Vagina (tissue), 2 donors: ENCODE data around the gene NUP107. TPM values are rescaled to one million over a fixed set of nuclear protein-coding genes. Genes with fewer than 3 reads are reported as not detected.

ENCODE experiments used
- DNase-seq, 2 donors: peaks; one replicate each; pipeline ENCODE4 v3.0.0-alpha.2; 2017; ENCODE audit errors: extremely low spot score in 2 of 2
- H3K27ac ChIP-seq: fragments of 200-600 bp; sonication (generic); one replicate; pipeline ENCODE4 v1.5.1; 2019
- H3K27me3 ChIP-seq: fragments of 200-600 bp; sonication (generic); one replicate; pipeline ENCODE4 v1.5.1; 2019
- H3K36me3 ChIP-seq, 2 donors: fragments of 200-600 bp; sonication (generic); one replicate each; pipeline ENCODE4 v1.5.1; 2017 to 2019
- H3K4me1 ChIP-seq: fragments of 200-600 bp; sonication (generic); one replicate; pipeline ENCODE4 v1.5.1; 2019
- H3K4me3 ChIP-seq, 2 donors: fragments of 200-600 bp; sonication (generic); 1 replicate in 1 of 2; 2 replicates in 1 of 2; pipeline ENCODE4 v1.5.1; 2016 to 2019
- H3K9me3 ChIP-seq: fragments of 200-600 bp; sonication (generic); one replicate; pipeline ENCODE4 v1.5.1; 2019
- POLR2A ChIP-seq, 2 donors: fragments of 450-650 bp; IDR thresholded peaks; one replicate each; pipeline ENCODE4 v1.6.1; 2017; ENCODE audit warnings: antibody characterized with exemption in 2 of 2, mild to moderate bottlenecking in 2 of 2, moderate library complexity in 2 of 2
- POLR2AphosphoS5 ChIP-seq, 2 donors: sonication (generic); formaldehyde crosslinking; IDR thresholded peaks; one replicate each; pipeline ENCODE4 v1.9.0; 2017; ENCODE audit warnings: antibody characterized with exemption in 2 of 2, mild to moderate bottlenecking in 2 of 2, low read depth in 1 of 2; ENCODE audit not compliant: insufficient read depth in 1 of 2
- intact Hi-C: fragments of 100-400 bp; cut with DNase I; formaldehyde crosslinking; loops from one replicate; pipeline ENCODE4 v1.15.1; 2023
- total RNA-seq: library from RNA; depleted of rRNA; stranded (reverse); fragments of >200 nt; gene quantifications from one replicate; pipeline ENCODE4 v1.2.3, GENCODE V29; 2016
- TF ChIP-seq, protein P1 (sequence below), 3 experiments: fragments of 450-650 bp in 2 of 3; fragments of 200-600 bp in 1 of 3; sonication (generic) in 1 of 3; IDR thresholded peaks; one replicate each; pipeline ENCODE4 v1.5.1; 2017 to 2019; ENCODE audit warnings: antibody characterized with exemption in 3 of 3, mild to moderate bottlenecking in 2 of 3, moderate library complexity in 2 of 3

NUP107 gene
- total RNA-seq, 1 donor from 2014 or later = 42.5 TPM

DNA sequence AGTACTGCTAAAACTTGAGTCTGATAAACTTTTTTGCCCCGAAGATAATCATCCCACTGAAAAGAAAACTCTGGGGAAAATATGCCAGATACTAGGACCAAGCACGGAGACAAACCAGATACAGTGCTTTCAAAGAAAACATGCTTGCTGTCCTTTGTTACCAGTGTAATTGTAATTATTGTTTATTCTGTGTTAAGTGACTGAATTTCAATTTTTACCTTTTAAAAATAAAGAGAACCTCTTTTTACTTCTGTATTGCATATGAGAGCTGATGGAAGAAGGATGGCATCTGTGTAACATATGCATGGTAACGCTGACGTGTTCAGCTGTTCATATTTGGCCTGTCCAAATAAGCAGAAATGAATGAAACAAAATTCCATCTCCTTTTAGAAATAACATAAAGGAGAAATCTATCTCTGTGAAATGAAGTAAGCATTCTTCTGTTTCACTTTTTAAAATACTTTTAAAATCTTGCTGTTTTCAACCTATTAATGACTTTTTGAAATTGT is 81.7 kb downstream of the NUP107 start:
- DNase-seq = no peak
- H3K36me3 ChIP-seq = peaks cover 0 to 12% of the 10 kb centered on the region in 2 donors
- H3K4me3 ChIP-seq = no peak overlapping the region
- H3K27me3 ChIP-seq = no peaks in the 10 kb centered on the region
- intact Hi-C loops = no loop called here
- TF ChIP-seq POLR2A (IDR thresholded peaks at IDR 0.05) (no peak), POLR2AphosphoS5 (IDR thresholded peaks at IDR 0.05; ENCODE audit: insufficient read depth in 1 of 2, low read depth in 1 of 2) (no peak)
- TF ChIP-seq, protein P1, sequence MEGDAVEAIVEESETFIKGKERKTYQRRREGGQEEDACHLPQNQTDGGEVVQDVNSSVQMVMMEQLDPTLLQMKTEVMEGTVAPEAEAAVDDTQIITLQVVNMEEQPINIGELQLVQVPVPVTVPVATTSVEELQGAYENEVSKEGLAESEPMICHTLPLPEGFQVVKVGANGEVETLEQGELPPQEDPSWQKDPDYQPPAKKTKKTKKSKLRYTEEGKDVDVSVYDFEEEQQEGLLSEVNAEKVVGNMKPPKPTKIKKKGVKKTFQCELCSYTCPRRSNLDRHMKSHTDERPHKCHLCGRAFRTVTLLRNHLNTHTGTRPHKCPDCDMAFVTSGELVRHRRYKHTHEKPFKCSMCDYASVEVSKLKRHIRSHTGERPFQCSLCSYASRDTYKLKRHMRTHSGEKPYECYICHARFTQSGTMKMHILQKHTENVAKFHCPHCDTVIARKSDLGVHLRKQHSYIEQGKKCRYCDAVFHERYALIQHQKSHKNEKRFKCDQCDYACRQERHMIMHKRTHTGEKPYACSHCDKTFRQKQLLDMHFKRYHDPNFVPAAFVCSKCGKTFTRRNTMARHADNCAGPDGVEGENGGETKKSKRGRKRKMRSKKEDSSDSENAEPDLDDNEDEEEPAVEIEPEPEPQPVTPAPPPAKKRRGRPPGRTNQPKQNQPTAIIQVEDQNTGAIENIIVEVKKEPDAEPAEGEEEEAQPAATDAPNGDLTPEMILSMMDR (IDR thresholded peaks at IDR 0.05) = no peak
- no peak overlapping the region for H3K27ac ChIP-seq
- no peaks in the 10 kb centered on the region for H3K9me3 ChIP-seq
- H3K4me1 ChIP-seq = no peaks in the 10 kb centered on the region

DNA sequence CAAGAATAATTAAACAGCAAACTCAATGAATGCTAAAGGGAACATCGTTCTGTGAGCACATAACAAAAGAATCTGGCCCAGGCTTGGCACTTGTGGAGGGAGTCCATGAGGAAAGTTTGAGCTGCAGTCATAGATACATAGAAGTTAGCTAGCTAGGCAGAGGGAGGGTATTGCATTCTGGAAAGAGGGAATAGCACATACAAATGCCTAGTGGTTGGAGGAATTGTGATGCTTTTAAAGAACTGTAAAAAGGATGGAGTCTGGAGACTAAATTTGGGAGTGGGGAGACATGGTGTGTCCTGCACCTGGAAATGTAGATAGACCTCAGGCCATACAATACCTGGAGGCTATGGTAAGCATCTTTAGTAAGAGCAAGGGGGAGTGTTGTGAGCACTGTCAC is 83.2 kb downstream of the NUP107 start:
- intact Hi-C loops = no loop called here

DNA sequence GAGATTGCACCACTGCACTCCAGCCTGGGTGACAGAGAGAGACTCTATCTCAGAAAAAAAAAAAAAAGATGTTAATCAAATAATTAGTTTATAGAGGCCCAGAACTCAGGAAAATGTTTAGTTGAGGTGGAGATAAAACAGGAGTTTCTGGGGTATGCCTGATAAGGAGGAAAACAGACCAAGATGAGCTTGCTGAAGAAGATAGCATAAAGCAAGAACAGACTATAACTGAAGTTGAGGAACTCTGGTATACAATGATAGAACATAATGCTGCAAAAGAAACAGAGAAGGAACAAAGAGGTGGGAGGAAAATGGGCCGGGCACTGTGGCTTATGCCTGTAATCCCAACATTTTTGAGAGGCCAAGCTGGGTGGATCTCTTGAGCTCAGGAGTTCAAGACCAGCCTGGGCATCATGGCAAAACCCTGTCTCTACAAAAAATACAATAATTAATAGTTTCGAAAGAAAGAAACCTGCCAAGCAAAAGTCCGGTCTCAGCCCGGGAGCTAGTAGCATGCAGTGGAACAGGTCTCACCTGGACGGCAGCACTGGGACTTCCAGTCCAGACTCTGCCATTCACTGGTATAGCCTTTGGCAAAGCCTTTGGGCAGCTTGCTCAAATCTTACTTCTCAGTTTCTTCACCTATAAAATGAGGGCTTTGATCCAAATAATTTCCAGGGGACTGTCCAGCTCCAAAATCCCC is 84.6 kb downstream of the NUP107 start:
- TF ChIP-seq POLR2A (IDR thresholded peaks at IDR 0.05) (no peak), POLR2AphosphoS5 (IDR thresholded peaks at IDR 0.05; ENCODE audit: insufficient read depth in 1 of 2, low read depth in 1 of 2) (no peak)
- TF ChIP-seq, protein P1 (IDR thresholded peaks at IDR 0.05) = no peak
- Histone ChIP-seq H3K27me3 (no peaks in the 10 kb centered on the region), H3K4me1 (no peaks in the 10 kb centered on the region), H3K4me3 (no peak overlapping the region), H3K27ac (no peak overlapping the region), H3K9me3 (no peaks in the 10 kb centered on the region), H3K36me3 (no peaks in the 10 kb centered on the region)
- DNase-seq = no peak
- intact Hi-C loops = no loop called here

More for the DNA sequence above, 83.2 kb downstream of the NUP107 start:
- no peak for DNase-seq
- no peak overlapping the region for H3K4me3 ChIP-seq
- TF ChIP-seq POLR2A (IDR thresholded peaks at IDR 0.05) (no peak), POLR2AphosphoS5 (IDR thresholded peaks at IDR 0.05; ENCODE audit: insufficient read depth in 1 of 2, low read depth in 1 of 2) (no peak)
- TF ChIP-seq, protein P1 (IDR thresholded peaks at IDR 0.05) = no peak
- H3K4me1 ChIP-seq = no peaks in the 10 kb centered on the region
- no peaks in the 10 kb centered on the region for H3K36me3 ChIP-seq
- no peaks in the 10 kb centered on the region for H3K27me3 ChIP-seq
- no peak overlapping the region for H3K27ac ChIP-seq
- H3K9me3 ChIP-seq = no peaks in the 10 kb centered on the region

DNA sequence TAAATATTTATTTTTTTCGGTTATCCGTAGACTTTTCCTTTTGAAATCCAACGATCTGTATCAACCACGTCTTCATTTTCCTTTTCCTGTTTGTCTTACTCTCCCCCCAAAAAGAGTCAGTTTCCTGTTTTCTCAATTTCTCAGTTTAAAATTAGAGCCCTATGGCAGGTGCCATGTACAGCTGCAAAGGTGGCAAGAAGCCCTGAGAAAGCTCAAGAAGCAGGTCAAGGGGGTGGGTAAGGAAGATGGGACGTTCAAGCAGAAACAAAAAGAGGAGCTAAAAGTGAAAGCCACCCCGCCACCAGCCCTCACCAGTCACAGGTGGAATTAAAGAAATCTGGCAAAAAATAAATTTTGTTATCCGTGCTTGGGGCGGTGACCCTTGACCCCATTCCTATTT is 85.9 kb downstream of the NUP107 start:
- intact Hi-C loops = no loop called here
- TF ChIP-seq POLR2AphosphoS5 (IDR thresholded peaks at IDR 0.05; ENCODE audit: insufficient read depth in 1 of 2, low read depth in 1 of 2) (no peak), POLR2A (IDR thresholded peaks at IDR 0.05) (no peak)
- TF ChIP-seq, protein P1 (IDR thresholded peaks at IDR 0.05) = no peak
- H3K27me3 ChIP-seq = no peaks in the 10 kb centered on the region
- no peak overlapping the region for H3K27ac ChIP-seq
- no peaks in the 10 kb centered on the region for H3K36me3 ChIP-seq
- DNase-seq = no peak
- no peaks in the 10 kb centered on the region for H3K9me3 ChIP-seq
- no peak overlapping the region for H3K4me3 ChIP-seq
- no peaks in the 10 kb centered on the region for H3K4me1 ChIP-seq

DNA sequence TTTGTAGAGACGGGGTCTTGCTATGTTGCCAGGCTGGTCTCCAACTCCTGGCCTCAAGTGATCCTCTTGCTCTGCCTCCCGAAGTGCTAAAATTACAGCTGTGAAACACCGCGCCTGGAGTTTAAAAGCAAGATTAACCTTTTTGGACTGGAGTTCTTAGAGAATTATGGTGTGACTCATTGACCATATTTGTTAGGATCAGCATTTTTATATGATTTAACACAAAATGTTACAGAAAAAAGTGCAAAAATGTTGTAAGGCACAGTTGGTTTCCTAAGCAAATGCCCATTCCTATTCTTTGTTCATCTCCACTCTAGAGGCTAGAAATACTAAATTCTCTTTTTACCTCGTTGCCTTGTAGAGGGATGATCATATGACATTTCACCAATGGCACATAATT is 86.8 kb downstream of the NUP107 start:
- intact Hi-C loops = no loop called here
- no peak for DNase-seq
- H3K36me3 ChIP-seq = no peaks in the 10 kb centered on the region
- no peaks in the 10 kb centered on the region for H3K4me1 ChIP-seq
- no peak for TF ChIP-seq POLR2A (IDR thresholded peaks at IDR 0.05)
- no peak for TF ChIP-seq POLR2AphosphoS5 (IDR thresholded peaks at IDR 0.05; ENCODE audit: insufficient read depth in 1 of 2, low read depth in 1 of 2)
- TF ChIP-seq, protein P1 (IDR thresholded peaks at IDR 0.05) = no peak
- H3K4me3 ChIP-seq = no peak overlapping the region
- no peak overlapping the region for H3K27ac ChIP-seq
- no peaks in the 10 kb centered on the region for H3K9me3 ChIP-seq
- no peaks in the 10 kb centered on the region for H3K27me3 ChIP-seq
